HG03354 (cell line): ENCODE measurements around the gene ADCY7.
"Not testable (repeated sequence)": the region's sequence is repeated elsewhere in the genome, so short reads cannot be mapped to it uniquely, and the experiment has no call there.

ENCODE experiments used
- ATAC-seq: cut with Tn5 transposase; IDR thresholded peaks from one replicate; pipeline ENCODE4 v1.9.1; 2021; ENCODE audit warnings: mild to moderate bottlenecking; ENCODE audit not compliant: unreplicated experiment, poor library complexity, severe bottlenecking

Gene ADCY7

DNA sequence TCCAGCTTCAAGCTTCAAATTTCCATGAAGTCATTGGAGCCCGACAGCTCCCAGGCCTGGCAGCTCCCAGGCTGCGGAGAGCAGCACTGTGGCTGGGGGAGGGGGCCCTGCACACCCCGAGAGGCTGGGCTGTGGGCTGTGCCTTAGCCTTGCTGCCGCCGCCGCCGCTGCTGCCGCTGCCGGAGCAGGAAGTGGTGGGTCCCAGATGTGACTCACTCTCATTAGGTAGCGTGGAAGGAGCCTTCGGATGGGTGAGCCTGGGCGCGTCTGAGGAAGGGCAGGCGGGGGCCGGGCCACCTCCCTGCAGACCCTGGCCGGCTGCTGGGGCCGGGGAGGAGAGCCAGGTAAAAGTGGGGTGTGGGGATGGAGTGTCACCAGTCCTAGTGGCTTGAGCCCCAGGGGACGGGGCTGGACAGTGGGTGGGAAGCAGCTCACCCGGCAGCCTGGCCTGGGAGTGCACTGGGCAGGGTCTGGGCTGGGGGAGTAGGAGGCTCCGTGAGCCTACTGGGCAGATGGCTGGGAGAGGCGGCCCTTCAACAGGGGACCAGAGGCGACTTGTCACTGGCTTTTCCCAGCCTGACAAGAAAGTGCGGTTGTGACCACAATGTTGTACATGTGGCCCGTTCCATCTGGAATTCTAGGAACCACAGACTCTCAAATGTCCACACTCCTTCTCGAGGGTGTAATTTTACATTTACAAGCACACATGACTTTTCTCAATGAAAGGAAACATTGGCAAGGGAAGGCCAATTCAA lies at the start of gene ADCY7:
Gene ADCY7, plus strand, starts transcription at position 215 of the 755 bp plus-strand sequence. CDS start 21,629 bp downstream, outside the sequence.
- peak; percentile 83 for ATAC-seq

DNA sequence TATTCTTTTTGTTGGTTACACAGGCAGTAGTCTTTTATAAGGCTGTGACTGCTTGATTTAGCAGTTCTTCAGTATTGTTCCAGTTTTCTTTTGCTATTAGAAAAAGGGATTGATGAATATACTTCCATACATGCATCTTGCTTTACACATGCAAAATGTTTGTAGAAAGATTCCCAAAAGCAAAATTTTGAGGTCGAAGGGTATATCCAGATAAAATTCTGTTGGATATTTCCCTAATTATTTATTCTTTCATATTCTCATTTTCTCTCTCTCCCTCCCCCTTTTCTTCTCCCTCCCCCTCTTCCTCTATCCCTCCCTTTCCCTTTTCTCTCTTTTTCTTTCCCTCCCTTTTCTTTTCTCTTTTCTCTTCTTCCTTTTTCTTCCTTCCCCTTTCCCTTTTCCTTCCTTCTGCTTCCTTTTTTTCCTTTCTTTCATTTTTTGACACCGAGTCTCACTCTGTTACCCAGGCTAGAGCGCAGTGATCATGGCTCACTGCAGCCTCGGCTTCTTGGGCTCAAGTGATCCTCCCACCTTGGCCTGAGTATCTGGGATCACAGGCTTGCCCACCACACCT lies 46.9 kb upstream of the ADCY7 start:
- ATAC-seq, result no peak

DNA sequence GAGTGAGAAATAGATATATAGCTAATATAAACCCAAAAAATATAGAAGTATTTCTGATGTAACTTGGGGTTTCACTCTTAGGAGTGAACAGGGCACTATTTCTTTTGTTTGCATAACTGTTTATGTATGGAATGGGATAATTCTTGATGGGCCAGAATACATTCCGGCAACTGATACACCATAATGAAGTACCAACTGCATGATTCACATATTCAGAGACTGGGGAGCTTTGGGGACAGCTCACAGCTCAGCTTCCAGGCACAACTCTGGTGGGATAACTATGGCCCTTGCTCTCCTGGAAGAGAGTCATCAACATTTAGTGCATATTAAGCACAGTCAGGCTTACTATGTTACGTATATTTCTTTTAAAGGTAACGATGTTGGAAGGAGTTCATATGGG lies 42.1 kb upstream of the ADCY7 start:
- ATAC-seq, result no peak

DNA sequence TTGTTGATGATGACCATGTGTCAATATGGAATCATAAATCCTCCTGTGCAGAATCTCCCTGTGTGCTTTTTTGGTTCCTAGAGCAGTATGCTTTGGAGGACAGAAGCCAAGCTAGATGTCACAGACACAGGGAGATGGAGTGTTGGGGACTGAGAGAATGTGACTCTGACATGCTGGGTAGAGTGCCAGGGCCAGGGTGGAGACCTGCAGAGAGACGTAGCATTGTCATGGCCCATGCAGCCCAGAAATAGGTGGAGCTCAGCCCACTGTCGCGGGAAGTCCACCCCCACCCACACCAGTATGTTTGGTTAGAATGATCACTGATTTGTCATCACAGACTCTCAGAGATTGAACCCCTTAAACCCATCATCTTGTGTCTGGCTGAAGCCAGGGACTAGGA lies 39.2 kb upstream of the ADCY7 start:
- no peak for ATAC-seq

DNA sequence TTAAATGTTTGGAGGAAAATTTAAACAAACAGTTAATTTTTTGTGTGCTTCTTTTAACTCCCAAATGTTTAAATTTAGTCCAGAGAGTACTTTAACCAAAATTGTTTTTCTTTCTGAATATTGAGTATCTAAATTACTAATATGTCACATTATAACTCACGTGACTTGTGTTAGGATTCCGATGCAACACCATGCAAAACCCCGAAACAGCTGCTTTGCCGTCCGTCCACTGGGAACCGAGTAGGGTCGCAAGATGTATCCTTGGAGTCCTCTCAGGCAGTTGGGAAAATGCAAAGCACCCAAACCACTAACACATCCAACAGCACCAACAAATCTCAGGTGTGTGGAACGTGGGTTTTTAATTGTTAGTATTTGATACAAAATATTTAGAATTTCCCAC lies 38.7 kb upstream of the ADCY7 start:
- no peak for ATAC-seq

DNA sequence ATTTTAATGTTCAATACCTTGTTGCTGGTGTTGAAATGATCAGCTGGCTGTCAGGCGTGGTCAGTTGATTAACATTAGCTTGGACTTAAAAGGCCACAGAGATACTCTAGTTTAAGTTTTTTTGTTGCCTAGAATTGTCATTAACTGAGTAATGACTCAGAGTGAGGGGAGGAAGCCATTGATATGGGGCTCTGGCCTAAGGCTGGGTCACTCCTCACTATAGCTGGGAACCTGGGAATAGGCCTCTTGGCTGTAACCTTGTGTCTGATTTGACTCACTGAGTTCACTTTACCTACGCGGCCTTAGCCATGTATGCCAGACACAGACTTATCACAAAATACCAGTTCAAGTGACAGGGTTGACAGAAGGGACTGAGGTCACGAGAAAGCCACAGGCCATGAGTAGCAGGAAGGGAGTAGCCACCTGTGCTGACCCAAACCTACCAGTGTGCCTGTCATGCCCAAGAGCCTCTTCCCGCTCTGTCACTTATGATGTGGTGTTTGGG lies 37.9 kb upstream of the ADCY7 start:
- no peak for ATAC-seq

DNA sequence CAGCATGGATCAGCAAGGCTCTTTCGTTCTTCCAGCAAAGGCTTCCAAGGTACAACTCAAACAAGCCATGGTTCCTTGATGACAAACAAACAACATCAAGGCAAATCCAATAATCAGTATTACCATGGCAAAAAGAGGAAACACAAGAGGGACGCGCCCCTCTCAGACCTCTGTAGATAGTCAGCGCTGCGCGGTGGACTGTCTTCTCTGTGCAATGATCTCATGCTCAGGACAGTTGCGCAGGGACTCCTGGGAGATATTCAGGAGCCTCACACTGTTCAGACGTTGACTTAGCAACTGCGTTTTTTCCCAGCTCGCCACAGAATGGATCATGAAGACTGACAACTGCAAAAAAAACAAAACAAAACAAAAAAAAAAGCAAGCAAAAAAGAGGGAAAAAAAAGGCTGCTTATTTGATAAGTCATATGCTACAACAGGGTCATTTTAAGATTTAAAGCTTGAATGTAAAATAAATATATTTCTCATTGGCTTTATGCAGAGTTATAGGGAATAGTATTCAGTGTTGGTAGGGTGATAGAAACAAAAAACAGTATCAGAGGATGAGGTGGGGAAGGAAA lies 37.1 kb upstream of the ADCY7 start:
- no peak for ATAC-seq

DNA sequence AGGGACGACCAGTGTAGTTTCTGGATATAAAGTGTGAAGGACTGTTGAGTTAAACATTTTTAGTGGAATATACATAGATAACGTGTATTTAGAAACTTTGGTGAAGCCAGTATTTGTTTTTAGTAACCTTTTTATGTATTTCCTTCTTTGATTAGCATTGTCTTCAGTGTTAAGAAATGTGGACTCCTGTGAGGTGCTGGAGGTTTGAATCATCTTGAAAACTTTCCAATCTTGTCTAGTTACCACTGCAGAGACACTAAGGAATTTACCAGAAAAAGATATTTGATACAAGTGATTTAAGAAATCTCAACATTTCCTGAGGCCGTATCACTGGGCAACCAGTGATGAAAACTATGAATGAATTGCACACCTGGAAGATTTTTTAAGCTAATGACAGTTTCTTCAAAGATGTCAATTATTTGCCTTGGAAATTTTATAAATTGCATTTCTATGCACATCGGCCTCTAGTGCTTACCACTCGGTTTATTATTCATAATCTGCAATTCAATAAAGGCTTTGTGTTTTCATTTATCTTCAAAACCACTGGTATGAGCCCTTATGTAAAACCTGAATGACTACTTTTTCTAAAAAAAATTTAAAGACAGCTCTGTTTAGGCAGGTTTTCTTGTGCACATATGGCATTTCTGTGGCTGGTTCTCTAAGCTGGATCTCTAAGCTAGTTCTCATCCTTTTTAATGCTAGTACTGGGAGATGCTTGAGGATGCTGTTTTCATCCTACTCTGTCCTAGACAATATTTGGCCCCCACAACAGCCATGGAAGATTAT lies 31.4 kb upstream of the ADCY7 start:
- ATAC-seq, result no peak

DNA sequence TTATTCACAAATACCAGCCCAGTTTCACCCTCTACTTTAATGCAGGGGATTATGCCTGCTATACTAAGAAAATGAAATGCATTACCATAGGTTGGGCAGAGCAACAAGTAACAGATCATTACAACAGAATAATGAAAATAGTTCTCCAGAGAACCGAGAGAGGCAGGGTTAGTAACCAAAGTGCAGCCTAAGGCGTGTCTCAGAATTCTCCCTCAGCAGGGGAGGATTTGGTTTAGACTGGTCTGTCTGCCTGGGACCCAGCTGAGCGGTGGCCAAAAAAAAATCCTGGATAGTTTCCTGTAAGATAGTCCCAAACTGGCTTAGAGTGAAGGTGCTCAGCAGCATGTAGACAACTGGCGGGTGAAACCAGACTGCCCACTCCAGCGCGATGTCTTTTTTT lies 30.8 kb upstream of the ADCY7 start:
- no peak for ATAC-seq

DNA sequence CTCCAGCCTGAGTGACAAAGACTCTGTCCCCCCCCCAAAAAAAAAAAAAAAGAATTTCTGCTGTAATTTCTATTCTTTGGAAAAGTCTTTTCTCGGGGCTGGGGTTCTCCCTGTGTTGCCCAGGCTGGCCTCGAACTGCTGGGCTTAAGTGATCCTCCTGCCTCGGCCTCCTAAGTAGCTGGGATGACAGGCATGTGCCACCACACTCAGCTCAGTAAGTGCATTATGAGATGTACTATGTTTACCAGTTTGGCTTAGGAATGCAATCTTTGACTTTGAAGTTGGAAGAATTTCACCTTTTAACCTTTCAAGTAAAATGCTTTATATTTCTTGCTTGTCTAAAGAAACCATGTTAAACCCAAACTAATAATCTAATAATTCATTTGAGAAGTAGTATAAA lies 28.0 kb upstream of the ADCY7 start:
- no peak for ATAC-seq

DNA sequence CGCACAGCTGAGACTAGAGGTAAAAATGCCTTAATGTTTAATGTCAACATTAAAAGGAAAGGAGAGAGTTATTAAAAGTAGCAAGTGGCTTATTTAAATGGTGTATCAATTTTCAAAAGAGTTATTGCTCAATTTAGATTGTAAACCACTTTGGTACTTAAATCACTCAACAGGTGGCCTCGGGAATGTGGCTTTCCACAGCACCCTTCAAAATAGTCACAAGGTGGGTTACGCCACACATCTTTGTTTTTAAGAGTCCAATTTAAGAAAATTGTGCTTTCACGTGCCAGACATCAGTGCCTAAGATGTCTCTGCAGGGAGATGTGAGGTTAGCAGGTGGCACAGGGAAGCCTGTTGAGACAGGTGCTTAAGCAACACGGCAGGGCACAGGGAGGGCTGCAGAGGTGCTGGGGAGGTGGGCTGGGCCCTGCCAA lies 27.5 kb upstream of the ADCY7 start:
- no peak for ATAC-seq

DNA sequence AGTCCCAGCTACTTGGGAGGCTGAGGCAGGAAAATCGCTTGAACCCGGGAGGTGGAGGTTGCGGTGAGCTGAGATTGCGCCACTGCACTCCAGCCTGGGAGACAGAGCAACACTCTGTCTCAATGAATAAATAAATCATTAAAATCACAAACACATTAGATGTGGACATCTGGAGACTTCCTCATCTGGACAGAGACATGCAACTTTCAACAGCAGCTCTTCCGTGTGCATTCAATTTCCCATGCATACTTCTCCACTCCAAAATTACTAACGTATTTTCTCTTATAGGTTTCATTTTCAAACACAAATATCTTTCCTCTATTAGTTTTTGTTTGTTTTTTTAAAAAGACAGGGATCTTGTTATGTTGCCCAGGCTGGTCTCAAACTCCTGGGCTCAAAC lies 23.3 kb upstream of the ADCY7 start:
- ATAC-seq, result not testable (repeated sequence)

DNA sequence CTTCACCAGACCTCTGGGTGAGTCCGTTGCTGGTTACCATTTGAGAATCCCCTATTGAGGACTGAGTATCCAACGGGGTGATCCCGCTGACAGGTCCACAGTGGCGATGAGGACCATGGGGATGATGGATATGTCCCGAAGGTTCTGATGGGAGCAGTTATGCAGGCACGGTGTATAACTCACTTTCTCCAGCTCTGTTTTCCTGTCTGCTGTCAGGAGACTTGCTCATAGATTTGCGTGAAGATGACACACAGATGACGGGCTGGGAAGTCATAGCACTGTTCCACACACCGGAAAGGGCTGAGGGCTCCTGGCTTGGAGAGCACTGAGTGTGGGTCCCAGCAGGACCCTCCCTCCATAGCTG lies 22.2 kb upstream of the ADCY7 start:
- ATAC-seq, result no peak

DNA sequence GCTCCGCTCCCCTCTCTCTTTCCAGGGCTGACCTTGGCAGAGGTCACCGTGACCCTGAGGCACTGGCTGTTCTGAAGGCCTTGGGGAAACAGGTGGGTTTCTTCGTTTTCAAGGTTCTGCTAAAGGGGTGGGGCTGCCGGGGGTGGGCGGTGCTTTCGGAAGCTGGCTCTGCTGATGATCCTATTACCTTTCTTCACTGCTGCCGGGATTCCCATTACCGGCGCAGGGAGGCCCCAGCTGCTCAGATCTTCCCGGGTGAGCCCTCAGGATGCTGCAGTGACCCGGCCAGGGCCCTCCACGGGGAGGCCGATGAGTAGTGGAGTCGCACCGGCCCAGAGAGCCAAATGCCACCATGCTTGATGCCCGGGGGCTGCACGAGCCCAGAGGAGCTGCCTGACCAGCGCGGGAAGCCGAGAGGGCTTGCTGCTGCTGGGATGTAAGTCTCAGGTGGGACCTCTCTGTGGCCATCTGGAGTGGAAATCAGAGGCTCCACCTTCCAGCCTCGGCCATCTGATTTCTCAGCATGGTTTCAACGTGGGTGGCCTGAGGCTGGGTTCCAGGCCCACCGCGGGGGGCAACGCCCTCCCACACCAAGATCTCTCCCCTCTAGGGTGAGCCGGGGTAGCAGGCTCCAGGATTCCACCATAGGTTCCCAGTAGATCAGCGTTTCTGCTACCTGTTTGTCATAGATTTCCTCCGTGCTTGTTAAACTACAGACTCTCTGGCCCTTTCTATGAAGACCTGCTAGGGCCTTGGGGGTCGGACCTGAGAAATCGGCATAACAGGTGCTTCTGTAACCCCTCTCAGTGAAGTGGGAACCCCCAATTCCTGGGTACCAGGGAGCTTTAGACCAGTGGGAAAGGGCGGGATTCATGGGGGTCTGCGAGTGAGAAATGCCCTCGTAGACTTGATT lies 21.6 kb upstream of the ADCY7 start:
- no peak for ATAC-seq

DNA sequence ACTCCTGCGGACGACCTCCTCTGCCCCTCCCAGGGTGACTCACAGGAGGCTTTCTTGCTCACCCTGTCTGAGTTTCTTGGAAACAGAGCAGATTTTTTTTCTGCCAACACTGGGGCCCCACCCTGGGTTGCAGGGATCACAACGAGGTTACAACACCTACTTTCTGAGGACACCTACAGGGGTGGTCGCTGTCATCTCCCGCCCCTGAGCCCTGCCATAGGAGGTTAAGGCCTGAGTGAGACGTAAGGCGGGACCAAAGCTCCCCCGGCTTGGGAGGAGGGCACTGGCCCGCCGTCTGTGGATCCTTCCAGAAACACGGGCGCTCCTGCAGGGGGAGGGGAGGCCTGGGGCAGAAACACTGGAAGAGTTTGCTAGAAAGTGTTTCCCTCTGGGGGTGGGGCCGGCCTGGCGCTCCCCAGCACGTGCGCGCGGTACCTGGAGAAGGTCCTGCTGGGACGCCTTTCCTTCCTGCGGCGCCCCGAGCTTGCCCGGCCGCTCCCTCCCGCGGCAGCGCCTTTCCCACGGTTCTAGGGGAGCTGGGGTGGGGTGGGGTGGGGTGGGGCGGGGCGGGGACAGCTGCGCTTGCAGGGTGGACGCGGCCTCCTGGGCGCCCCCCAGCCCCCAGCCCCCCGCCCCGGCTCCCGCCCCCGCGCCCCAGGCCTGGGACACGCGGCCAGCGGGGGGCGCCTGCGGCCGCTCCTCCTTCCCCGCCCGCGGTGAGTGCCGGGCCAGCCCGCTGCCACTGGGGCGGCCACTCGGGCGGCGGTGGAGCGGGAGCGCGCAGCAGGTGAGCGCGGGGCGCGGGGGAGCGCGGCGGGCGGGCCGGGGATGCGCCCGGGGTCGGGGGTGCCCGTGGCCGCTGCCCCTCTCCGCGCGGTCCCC lies 20.7 kb upstream of the ADCY7 start:
- peak; percentile 83 for ATAC-seq

DNA sequence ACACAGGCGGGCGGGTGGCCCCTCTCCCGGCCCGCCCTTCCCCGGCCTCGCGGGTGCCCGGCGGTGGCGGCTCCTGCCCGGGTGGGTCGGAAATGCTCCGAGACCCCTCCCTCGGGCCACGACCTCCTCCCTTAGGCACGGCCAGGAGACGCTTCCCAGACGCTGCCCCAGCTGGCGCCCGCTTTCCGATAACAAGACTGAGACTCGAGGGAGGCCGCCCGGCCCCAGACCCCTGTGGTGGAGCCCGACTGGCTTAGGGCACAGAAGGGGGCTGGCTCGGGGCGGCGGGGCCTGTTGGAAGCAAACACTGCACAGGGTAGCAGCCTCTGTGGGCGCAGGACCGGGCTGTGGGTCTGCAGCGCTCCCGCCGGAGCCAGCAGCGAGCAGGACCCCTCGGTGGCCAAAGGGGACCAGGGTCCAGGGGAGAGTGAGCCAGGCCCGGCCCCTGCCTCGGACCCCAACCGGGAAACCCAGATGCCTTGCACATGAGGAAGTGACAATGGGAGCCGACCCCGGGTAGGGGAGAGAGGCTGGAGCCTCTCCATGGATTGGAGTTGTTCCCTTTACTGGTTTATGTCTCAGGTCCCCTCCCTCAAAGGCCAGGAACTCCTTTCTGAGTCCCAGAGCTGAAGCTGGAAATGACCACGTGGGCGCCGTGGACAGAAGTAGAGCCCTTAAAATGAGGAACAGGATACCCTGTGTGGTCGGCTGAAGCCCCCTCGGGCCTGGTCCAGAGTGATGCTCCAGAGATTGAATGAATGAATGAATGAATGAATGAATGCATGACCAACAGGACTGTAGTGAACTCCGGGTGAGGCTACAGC lies 19.8 kb upstream of the ADCY7 start:
- ATAC-seq, result peak; percentile 47

DNA sequence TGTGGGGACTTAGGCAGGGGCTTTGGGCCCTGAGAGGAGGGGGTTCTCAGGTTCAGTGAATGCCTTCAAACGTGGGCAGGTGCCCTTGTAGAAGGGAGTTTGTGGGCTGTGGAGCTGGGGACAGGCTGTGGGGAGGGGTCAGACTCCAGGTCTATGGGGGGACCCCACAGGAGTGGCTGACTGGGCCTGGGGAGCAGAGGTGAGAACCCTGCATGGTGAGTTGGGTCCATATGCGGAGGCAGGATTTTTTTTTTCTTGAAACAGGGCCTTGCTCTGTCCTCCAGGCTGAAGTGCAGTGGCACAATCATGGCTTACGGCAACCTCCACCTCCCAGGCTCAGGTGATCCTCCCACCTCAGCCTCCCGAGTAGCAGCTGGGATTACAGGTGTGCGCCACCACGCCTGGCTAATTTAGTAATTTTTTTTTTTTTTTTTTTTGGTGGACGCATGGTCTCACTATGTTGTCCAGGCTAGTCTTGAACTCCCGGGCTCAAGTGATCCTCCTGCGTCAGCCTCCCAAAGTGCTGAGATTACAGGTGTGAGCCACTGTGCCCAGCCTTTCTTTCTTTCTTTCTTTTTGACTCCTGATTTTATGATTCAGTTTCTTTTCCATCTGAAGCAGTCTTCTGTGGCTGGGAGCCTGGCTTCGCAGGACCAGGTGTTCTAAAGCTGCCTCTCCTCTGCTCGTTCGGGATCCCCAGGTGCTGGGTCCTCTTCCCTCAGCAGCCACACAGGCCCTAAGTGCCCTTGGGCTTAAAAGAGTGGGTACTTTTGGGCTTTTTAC lies 19.0 kb upstream of the ADCY7 start:
- ATAC-seq, result no peak
